ENCODE results near the gene ZNF440. TPM values are rescaled to one million over a fixed set of nuclear protein-coding genes. Genes with fewer than 3 reads are reported as not detected.
"Not testable (repeated sequence)": the region's sequence is repeated elsewhere in the genome, so short reads cannot be mapped to it uniquely, and the experiment has no call there.

The ZNF440 gene
- total RNA-seq, 4 donors from 2014 or later, result 6.3 to 14.5 (median 10.2) TPM

GRCh38 chr19:11806354-11807098 lies 7.5 kb upstream of the ZNF440 start:
- Histone ChIP-seq H3K27ac (no peak overlapping the region), H3K4me1 (no peaks in the 10 kb centered on the region), H3K27me3 (no peaks in the 10 kb centered on the region), H3K9me3 (peaks cover 0 to 36% (median 12%) of the 10 kb centered on the region in 4 donors), H3K4me3 (no peak overlapping the region), H3K36me3 (peaks cover 0 to 67% (median 0%) of the 10 kb centered on the region in 3 donors)
- no peak for DNase-seq (ENCODE audit: low spot score in 2 of 2)
- WGBS, 2 donors, result 92% methylated on average over 11 of the region's 11 CpGs
- TF ChIP-seq CTCF (IDR thresholded peaks at IDR 0.05), result no peak
- TF ChIP-seq POLR2A (IDR thresholded peaks at IDR 0.05), result no peak
- no peak for TF ChIP-seq EP300 (IDR thresholded peaks at IDR 0.05)

GRCh38 chr19:11807099-11807380 lies 7.0 kb upstream of the ZNF440 start:
- Histone ChIP-seq H3K27me3 (no peaks in the 10 kb centered on the region), H3K27ac (no peak overlapping the region), H3K4me3 (no peak overlapping the region), H3K9me3 (peaks cover 0 to 36% (median 12%) of the 10 kb centered on the region in 4 donors), H3K36me3 (peaks cover 0 to 67% (median 0%) of the 10 kb centered on the region in 3 donors), H3K4me1 (no peaks in the 10 kb centered on the region)
- DNase-seq (ENCODE audit: low spot score in 2 of 2), result no peak
- 91 to 92% methylated on average over 2 of the region's 2 CpGs for WGBS, 2 donors
- TF ChIP-seq CTCF (IDR thresholded peaks at IDR 0.05) (no peak), POLR2A (IDR thresholded peaks at IDR 0.05) (no peak), EP300 (IDR thresholded peaks at IDR 0.05) (no peak)

DNA sequence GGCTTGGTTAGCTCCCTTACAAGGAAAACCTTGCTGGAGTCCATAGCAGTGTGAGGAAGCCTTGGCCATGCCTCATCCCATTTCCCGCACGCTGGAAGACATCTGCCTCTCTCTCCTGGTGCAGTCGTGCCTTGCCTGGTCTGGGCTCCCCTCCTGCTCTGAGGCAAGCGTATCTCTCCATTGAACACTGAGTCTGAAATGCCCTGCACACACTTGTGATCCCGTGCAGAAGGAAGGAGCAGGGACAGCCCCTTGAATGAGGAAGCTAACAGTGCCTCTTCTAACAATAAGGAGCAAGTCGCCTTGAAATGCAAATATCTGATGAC lies 407 bp upstream of the ZNF440 start:
- Histone ChIP-seq H3K4me3 (peak overlapping the region; percentile 79 to 97 (median 84)), H3K9me3 (peaks cover 0 to 3% (median 0%) of the 10 kb centered on the region in 4 donors), H3K27ac (peak overlapping the region in 3 of 4 donors; percentile 13 to 96 (median 94)), H3K36me3 (peaks cover 0 to 25% (median 0%) of the 10 kb centered on the region in 3 donors), H3K4me1 (peaks cover 0 to 20% (median 7%) of the 10 kb centered on the region in 4 donors), H3K27me3 (no peaks in the 10 kb centered on the region)
- WGBS, 2 donors, result 3% methylated on average over 6 of the region's 6 CpGs
- no peak for TF ChIP-seq EP300 (IDR thresholded peaks at IDR 0.05)
- TF ChIP-seq POLR2A (IDR thresholded peaks at IDR 0.05), result no peak
- no peak for TF ChIP-seq CTCF (IDR thresholded peaks at IDR 0.05)
- no peak for DNase-seq (ENCODE audit: low spot score in 2 of 2)

GRCh38 chr19:11814700-11815035 lies 595 bp downstream of the ZNF440 start:
- no peak for DNase-seq (ENCODE audit: low spot score in 2 of 2)
- no peaks in the 10 kb centered on the region for H3K27me3 ChIP-seq
- H3K4me3 ChIP-seq, result peak overlapping the region; percentile 79 to 97 (median 84)
- 14 to 16% methylated on average over 13 of the region's 13 CpGs for WGBS, 2 donors
- peaks cover 0 to 25% (median 0%) of the 10 kb centered on the region in 3 donors for H3K36me3 ChIP-seq
- peaks cover 0 to 20% (median 7%) of the 10 kb centered on the region in 4 donors for H3K4me1 ChIP-seq
- peak overlapping the region; percentile 72 to 96 (median 92) for H3K27ac ChIP-seq
- TF ChIP-seq POLR2A (IDR thresholded peaks at IDR 0.05) (no peak), CTCF (IDR thresholded peaks at IDR 0.05) (no peak), EP300 (IDR thresholded peaks at IDR 0.05) (no peak)
- no peaks in the 10 kb centered on the region for H3K9me3 ChIP-seq

DNA sequence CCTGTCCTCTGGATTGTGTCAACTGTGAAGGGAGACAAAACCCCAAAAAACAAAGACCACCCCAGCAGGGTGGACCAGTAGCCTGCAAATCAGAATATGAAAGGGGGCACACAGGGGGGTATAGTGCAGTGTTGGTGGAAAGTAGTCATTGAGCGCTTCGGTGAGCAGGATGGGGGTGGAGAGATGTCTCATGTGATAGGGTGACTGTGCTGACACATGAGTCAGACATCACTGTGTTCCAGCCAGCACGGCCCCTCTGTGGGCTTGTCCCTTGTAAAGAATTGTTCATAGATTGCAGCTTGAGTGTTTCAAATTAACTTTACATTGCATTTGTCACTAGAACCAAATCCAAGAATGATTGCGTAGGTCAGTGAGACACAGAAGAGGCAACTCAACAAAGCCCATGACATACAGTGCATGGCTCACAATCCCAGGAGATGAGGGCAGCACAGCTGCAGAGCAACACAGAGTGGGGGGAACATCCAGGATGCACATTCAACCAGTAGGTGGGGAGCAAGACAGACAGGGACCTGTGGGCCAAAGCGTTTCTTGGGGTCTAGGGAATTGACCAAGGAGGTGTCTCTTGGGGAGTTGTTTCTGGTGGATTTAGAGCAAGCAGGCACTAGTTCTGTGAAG lies 7.5 kb downstream of the ZNF440 start:
- H3K27me3 ChIP-seq, result no peaks in the 10 kb centered on the region
- H3K36me3 ChIP-seq, result peaks cover 0 to 70% (median 0%) of the 10 kb centered on the region in 3 donors
- no peak overlapping the region for H3K27ac ChIP-seq
- DNase-seq (ENCODE audit: low spot score in 2 of 2), result no peak
- H3K4me1 ChIP-seq, result no peaks in the 10 kb centered on the region
- H3K9me3 ChIP-seq, result peaks cover 0 to 27% (median 0%) of the 10 kb centered on the region in 4 donors
- H3K4me3 ChIP-seq, result no peak overlapping the region
- WGBS, 2 donors, result 68 to 72% methylated on average over 5 of the region's 5 CpGs
- TF ChIP-seq CTCF (IDR thresholded peaks at IDR 0.05) (no peak), EP300 (IDR thresholded peaks at IDR 0.05) (no peak), POLR2A (IDR thresholded peaks at IDR 0.05) (no peak)

- not testable (repeated sequence) for H3K27ac ChIP-seq; DNase-seq (ENCODE audit: low spot score in 2 of 2); H3K4me1 ChIP-seq; H3K27me3 ChIP-seq; H3K4me3 ChIP-seq
- H3K36me3 ChIP-seq, result peaks cover 0 to 95% (median 22%) of the 10 kb centered on the region in 3 donors
- peaks cover 5 to 98% (median 25%) of the 10 kb centered on the region in 4 donors for H3K9me3 ChIP-seq
- 93 to 94% methylated on average over 7 of the region's 7 CpGs for WGBS, 2 donors
Measured at GRCh38 chr19:11828957-11829876, 15.1 kb downstream of the ZNF440 start.

All from tibial nerve (tissue), 4 donors.